Uterus (tissue), 2 donors: ENCODE measurements around the gene TMEM45A.

Experiments used
- POLR2A ChIP-seq, 2 donors: fragments of 450-650 bp; IDR thresholded peaks; one replicate each; pipeline ENCODE4 v1.6.1; 2016; ENCODE audit warnings: antibody characterized with exemption in 2 of 2, mild to moderate bottlenecking in 1 of 2, moderate library complexity in 1 of 2
- TF ChIP-seq, protein P1 (sequence below), 4 experiments: fragments of 200-600 bp in 2 of 4; fragments of 450-650 bp in 2 of 4; sonication (generic) in 2 of 4; IDR thresholded peaks; one replicate each; pipeline ENCODE4 v1.5.1; 2016 to 2019; ENCODE audit warnings: antibody characterized with exemption in 4 of 4, mild to moderate bottlenecking in 2 of 4, moderate library complexity in 1 of 4

DNA sequence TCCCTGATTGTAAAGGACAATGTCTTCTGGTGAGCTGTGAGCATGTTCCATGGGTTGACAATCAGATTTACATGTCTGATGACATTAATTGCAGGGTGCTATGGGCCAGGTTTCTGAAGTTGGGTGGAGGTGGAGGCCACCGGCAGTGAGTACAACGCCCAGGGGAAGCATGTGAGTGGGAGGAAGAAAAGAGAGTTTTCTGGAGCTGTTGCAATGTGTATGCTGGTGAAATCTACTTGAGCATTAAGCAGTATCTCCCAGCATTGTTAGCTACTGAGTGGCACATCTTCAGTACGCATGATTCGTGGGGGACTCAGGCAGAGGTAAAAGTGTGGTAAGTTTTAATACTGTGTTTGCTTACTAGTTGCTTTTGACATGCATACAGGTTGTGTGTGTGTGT, 26.6 kb downstream of the TMEM45A start:
- TF ChIP-seq, protein P1, sequence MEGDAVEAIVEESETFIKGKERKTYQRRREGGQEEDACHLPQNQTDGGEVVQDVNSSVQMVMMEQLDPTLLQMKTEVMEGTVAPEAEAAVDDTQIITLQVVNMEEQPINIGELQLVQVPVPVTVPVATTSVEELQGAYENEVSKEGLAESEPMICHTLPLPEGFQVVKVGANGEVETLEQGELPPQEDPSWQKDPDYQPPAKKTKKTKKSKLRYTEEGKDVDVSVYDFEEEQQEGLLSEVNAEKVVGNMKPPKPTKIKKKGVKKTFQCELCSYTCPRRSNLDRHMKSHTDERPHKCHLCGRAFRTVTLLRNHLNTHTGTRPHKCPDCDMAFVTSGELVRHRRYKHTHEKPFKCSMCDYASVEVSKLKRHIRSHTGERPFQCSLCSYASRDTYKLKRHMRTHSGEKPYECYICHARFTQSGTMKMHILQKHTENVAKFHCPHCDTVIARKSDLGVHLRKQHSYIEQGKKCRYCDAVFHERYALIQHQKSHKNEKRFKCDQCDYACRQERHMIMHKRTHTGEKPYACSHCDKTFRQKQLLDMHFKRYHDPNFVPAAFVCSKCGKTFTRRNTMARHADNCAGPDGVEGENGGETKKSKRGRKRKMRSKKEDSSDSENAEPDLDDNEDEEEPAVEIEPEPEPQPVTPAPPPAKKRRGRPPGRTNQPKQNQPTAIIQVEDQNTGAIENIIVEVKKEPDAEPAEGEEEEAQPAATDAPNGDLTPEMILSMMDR (IDR thresholded peaks at IDR 0.05): no peak
- no peak for TF ChIP-seq POLR2A (IDR thresholded peaks at IDR 0.05)
